SH-SY5Y (cell line): ENCODE results near the gene RAP1B.

Experiments
- GATA2 ChIP-seq: IDR thresholded peaks from 2 replicates; pipeline ENCODE4 v1.6.1; 2011; ENCODE audit warnings: mild to moderate bottlenecking, low read depth, low read length
- GATA3 ChIP-seq: IDR thresholded peaks from 2 replicates; pipeline ENCODE4 v1.6.1; 2011; ENCODE audit warnings: low read depth, mild to moderate bottlenecking, low read length, moderate library complexity

GRCh38 chr12:68671179-68671578 is 60.5 kb downstream of the RAP1B start:
- TF ChIP-seq GATA2 (no peak), GATA3 (no peak)
